SK-N-SH (cell line): Measurements from ENCODE around the gene UBQLN3. TPM values are rescaled to one million over a fixed set of nuclear protein-coding genes. Genes with fewer than 3 reads are reported as not detected.

ENCODE experiments used
- CTCF ChIA-PET: fragments of 300-600, 350-600 bp; formaldehyde crosslinking; extraction: SDS; loops from one replicate; lab custom pipeline; 2021; lab: Yijun Ruan, JAX
- POLR2A ChIA-PET: fragments of 350-600 bp; sonication (Branson Sonifier 250); formaldehyde crosslinking; extraction: SDS; loops from one replicate; lab custom pipeline; 2020; ENCODE audit warnings: antibody characterized with exemption, inconsistent platforms; lab: Yijun Ruan, JAX
- DNase-seq: peaks from one replicate; pipeline ENCODE4 v3.0.0; 2012
- H2AFZ ChIP-seq: fragments of 200-600 bp; sonication (generic); 2 replicates; pipeline ENCODE4 v1.8.1; 2016; ENCODE audit warnings: antibody characterized with exemption, mild to moderate bottlenecking, low read depth
- H3F3A ChIP-seq: fragments of 200-600 bp; sonication (generic); replicated peaks from 2 replicates; pipeline ENCODE3; 2016; ENCODE audit warnings: antibody characterized with exemption, mild to moderate bottlenecking; ENCODE audit not compliant: insufficient read depth
- H3K27ac ChIP-seq, 2 experiments: fragments of 200-500 bp in 1 of 2; fragments of 200-600 bp in 1 of 2; sonication (Bioruptor generic) in 1 of 2; sonication (generic), shearing (Covaris generic) in 1 of 2; 2 replicates each; pipeline versions ENCODE4 v1.5.1 to v1.6.1; 2014 to 2016; ENCODE audit warnings: low read depth in 2 of 2, inconsistent platforms in 1 of 2, low read length in 1 of 2, mild to moderate bottlenecking in 1 of 2, mixed read lengths in 1 of 2
- H3K27me3 ChIP-seq: fragments of 200-600 bp; sonication (generic), shearing (Covaris generic); 2 replicates; pipeline ENCODE4 v1.6.1; 2016; ENCODE audit warnings: mixed run types; ENCODE audit not compliant: insufficient read depth
- H3K36me3 ChIP-seq, 2 experiments: fragments of 200-500 bp in 1 of 2; fragments of 200-600 bp in 1 of 2; sonication (Bioruptor generic) in 1 of 2; sonication (generic) in 1 of 2; replicated peaks in 1 of 2; 2 replicates each; pipeline versions ENCODE3 to v1.5.1; 2014 to 2016; ENCODE audit warnings: low read length in 1 of 2, mild to moderate bottlenecking in 1 of 2; ENCODE audit not compliant: insufficient read depth in 2 of 2, control insufficient read depth in 1 of 2
- H3K4me1 ChIP-seq, 2 experiments: fragments of 200-500 bp in 1 of 2; fragments of 200-600 bp in 1 of 2; sonication (Bioruptor generic) in 1 of 2; sonication (generic), shearing (Covaris generic) in 1 of 2; 2 replicates each; pipeline versions ENCODE4 v1.5.1 to v1.6.1; 2014 to 2016; ENCODE audit warnings: low read depth in 1 of 2, low read length in 1 of 2, mixed run types in 1 of 2; ENCODE audit not compliant: insufficient read depth in 2 of 2, control insufficient read depth in 1 of 2
- H3K4me2 ChIP-seq: fragments of 200-600 bp; sonication (generic), shearing (Covaris generic); 2 replicates; pipeline ENCODE4 v1.6.1; 2017; ENCODE audit warnings: mixed run types
- H3K4me3 ChIP-seq, 2 experiments: fragments of 200-500 bp in 1 of 2; fragments of 200-600 bp in 1 of 2; sonication (Bioruptor generic) in 1 of 2; sonication (generic), shearing (Covaris generic) in 1 of 2; 2 replicates each; pipeline versions ENCODE4 v1.5.1 to v1.8.1; 2014 to 2016; ENCODE audit warnings: low read depth in 2 of 2, inconsistent platforms in 1 of 2, low read length in 1 of 2, mild to moderate bottlenecking in 1 of 2, mixed read lengths in 1 of 2, moderate library complexity in 1 of 2
- H3K79me2 ChIP-seq: fragments of 200-600 bp; sonication (generic); 2 replicates; pipeline ENCODE4 v1.8.1; 2017; ENCODE audit warnings: mild to moderate bottlenecking; ENCODE audit not compliant: insufficient read depth
- H3K9ac ChIP-seq: fragments of 200-600 bp; sonication (generic); 2 replicates; pipeline ENCODE4 v1.6.1; 2017; ENCODE audit warnings: mixed run types
- H3K9me2 ChIP-seq: fragments of 200-600 bp; sonication (generic); 2 replicates; pipeline ENCODE4 v1.6.1; 2017; ENCODE audit warnings: mixed run types
- H3K9me3 ChIP-seq: fragments of 200-600 bp; sonication (generic); 2 replicates; pipeline ENCODE4 v1.6.1; 2017; ENCODE audit warnings: mixed run types, mild to moderate bottlenecking, moderate library complexity
- H4K20me1 ChIP-seq: fragments of 200-600 bp; sonication (generic); 2 replicates; pipeline ENCODE4 v1.6.1; 2017; ENCODE audit warnings: mild to moderate bottlenecking, mixed run types; ENCODE audit not compliant: insufficient read depth
- FOXM1 ChIP-seq: IDR thresholded peaks from 2 replicates; pipeline ENCODE4 v1.4.0; 2012; ENCODE audit warnings: low read depth, mild to moderate bottlenecking
- MEF2A ChIP-seq: IDR thresholded peaks from 2 replicates; pipeline ENCODE4 v1.4.0; 2012; ENCODE audit warnings: low read depth, borderline replicate concordance
- PBX3 ChIP-seq: IDR thresholded peaks from 2 replicates; pipeline ENCODE4; 2012
- POLR2AphosphoS5 ChIP-seq: IDR thresholded peaks from 2 replicates; pipeline ENCODE4 v1.6.1; 2012; ENCODE audit warnings: low read depth, low read length
- RFX5 ChIP-seq: IDR thresholded peaks from 2 replicates; pipeline ENCODE4 v1.6.1; 2012; ENCODE audit warnings: mild to moderate bottlenecking, improper control_type of control experiment, low read length
- SIN3A ChIP-seq: IDR thresholded peaks from 2 replicates; pipeline ENCODE4 v1.6.1; 2012; ENCODE audit warnings: low read depth, mild to moderate bottlenecking, low read length, moderate library complexity, borderline replicate concordance
- TAF1 ChIP-seq: IDR thresholded peaks from 2 replicates; pipeline ENCODE4 v1.6.1; 2012; ENCODE audit warnings: low read depth, mild to moderate bottlenecking, low read length, moderate library complexity, borderline replicate concordance
- USF1 ChIP-seq: IDR thresholded peaks from 2 replicates; pipeline ENCODE4 v1.4.0; 2012; ENCODE audit warnings: low read depth, borderline replicate concordance
- ZBTB33 ChIP-seq: IDR thresholded peaks from 2 replicates; pipeline ENCODE4 v1.4.0; 2012; ENCODE audit warnings: low read depth, borderline replicate concordance
- WGBS: methylation state at CpG from one replicate; pipeline ENCODE4 v1.1.6; 2017; ENCODE audit warnings: low lambda C conversion rate; 5-methylcytosine and 5-hydroxymethylcytosine counted together
- polyA plus RNA-seq, 3 experiments: library from polyadenylated mRNA; depleted of rRNA; stranded (reverse); fragments of >200 nt; gene quantifications; 2 replicates each; pipeline ENCODE4 v1.2.3, GENCODE V29; 2012

The UBQLN3 gene
- polyA plus RNA-seq, 1 of the 3 experiments (the other 2 are of a cell fraction): not detected

DNA sequence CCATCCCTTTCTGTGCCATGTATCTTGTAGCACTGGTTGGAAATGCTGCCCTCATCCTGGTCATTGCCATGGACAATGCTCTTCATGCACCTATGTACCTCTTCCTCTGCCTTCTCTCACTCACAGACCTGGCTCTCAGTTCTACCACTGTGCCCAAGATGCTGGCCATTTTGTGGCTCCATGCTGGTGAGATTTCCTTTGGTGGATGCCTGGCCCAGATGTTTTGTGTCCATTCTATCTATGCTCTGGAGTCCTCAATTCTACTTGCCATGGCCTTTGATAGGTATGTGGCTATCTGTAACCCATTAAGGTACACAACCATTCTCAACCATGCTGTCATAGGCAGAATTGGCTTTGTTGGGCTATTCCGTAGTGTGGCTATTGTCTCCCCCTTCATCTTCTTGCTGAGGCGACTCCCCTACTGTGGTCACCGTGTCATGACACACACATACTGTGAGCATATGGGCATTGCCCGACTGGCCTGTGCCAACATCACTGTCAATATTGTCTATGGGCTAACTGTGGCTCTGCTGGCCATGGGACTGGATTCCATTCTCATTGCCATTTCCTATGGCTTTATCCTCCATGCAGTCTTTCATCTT is 20.9 kb downstream of the UBQLN3 start:
- no peak for DNase-seq
- H3K27ac ChIP-seq: no peak overlapping the region
- CTCF ChIA-PET: interaction anchor here (1.0 kb wide), 1 partner anchor 12 kb away, joined by 3 read pairs; no protein-coding TSS in a partner anchor
- H2AFZ ChIP-seq: no peak overlapping the region
- no peaks in the 10 kb centered on the region for H3K79me2 ChIP-seq
- no peak overlapping the region for H3K9ac ChIP-seq
- H3K4me1 ChIP-seq: no peaks in the 10 kb centered on the region
- H3K4me3 ChIP-seq: no peak overlapping the region
- no peaks in the 10 kb centered on the region for H3K9me2 ChIP-seq
- POLR2A ChIA-PET: no interaction called here
- H3K36me3 ChIP-seq: no peaks in the 10 kb centered on the region
- H3K27me3 ChIP-seq: peaks cover 8% of the 10 kb centered on the region
- H3K4me2 ChIP-seq: no peak overlapping the region
- H3K9me3 ChIP-seq: no peaks in the 10 kb centered on the region
- no peaks in the 10 kb centered on the region for H4K20me1 ChIP-seq
- H3F3A ChIP-seq: no peaks in the 10 kb centered on the region
- WGBS: 25% methylated on average over 1 of the region's 4 CpGs
- no peak for TF ChIP-seq FOXM1
- no peak for TF ChIP-seq SIN3A
- TF ChIP-seq USF1: no peak
- no peak for TF ChIP-seq RFX5
- no peak for TF ChIP-seq ZBTB33

DNA sequence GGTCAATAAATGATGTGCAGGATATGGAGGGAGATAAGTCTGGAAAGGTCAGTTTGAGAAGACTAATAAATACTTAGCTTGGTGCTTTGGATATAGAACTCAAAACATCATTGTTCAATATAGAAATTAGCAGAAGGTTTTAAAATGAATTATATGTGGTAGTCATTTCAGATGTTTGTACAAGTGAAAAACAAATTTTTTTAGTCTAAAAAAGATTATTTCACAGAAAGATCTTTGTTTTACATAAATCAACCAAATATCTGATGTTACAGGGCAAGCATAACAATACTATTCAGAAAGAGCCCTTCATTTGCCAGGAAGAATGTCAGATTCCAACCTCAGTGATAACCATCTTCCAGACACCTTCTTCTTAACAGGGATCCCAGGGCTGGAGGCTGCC is 21.4 kb downstream of the UBQLN3 start, which contains the start of gene OR52D1:
Gene OR52D1, plus strand, starts transcription at position 301 of the 400 bp plus-strand sequence. Its CDS starts 22 bp downstream, at position 323.
- Histone ChIP-seq H3K27me3 (peaks cover 8% of the 10 kb centered on the region), H3F3A (no peaks in the 10 kb centered on the region), H3K27ac (no peak within 1 kb of the TSS), H3K4me2 (no peak within 1 kb of the TSS), H4K20me1 (no peaks in the 10 kb centered on the region), H3K4me3 (no peak within 1 kb of the TSS), H3K9ac (no peak within 1 kb of the TSS), H3K79me2 (no peaks in the 10 kb centered on the region), H3K4me1 (no peaks in the 10 kb centered on the region), H2AFZ (no peak within 1 kb of the TSS), H3K9me2 (no peaks in the 10 kb centered on the region), H3K36me3 (no peaks in the 10 kb centered on the region), H3K9me3 (no peaks in the 10 kb centered on the region)
- no peak for DNase-seq
- TF ChIP-seq MEF2A: no peak
- TF ChIP-seq PBX3: no peak
- TF ChIP-seq TAF1: no peak
- no peak for TF ChIP-seq POLR2AphosphoS5
- POLR2A ChIA-PET: no interaction called here
- CTCF ChIA-PET: no interaction called here
